ENCODE data around the gene HOXB3.

The HOXB3 gene

DNA sequence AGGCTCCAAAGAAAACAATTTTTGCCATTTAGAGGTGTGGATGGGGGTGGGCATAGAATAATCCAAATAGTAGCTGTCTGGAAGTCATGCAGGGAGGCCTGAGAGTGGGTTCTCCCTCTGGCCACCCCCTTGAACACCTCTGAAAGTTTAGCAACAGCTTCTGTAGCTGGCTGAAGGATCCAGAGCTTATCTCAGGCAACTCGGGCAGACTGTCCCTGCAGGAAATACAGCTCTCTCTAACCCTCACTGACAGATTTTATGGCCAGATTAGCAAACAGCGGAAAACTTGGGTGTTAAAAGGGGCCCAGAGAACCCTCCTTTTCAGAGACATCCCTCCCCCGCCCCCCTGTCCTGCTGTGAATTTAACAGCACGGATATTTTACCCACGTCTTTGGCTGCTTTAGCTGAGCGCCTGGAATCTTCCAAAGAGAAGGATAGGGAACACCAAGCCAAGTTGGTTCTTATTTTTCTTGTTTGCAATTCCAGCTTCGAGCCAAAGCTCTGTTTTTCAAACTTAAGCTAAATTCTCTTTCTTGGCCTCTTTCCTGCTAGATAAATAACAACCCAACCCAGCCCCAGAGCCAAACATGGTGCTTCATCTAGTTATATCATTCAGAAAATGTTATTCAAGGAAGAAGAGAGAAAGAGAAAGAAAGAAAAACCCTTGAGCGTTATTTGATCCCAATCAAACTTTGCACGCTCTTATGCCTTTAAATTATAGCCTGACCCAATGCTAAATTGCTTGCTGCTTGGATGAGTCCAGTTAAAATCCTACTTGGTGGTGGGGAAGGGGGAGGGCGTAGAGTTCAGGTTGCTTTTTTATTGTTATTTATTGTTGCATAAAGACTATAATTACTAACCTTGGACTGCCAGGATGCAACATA, 42.9 kb downstream of the HOXB3 start (continued):
- TF ChIP-seq ZNF394 (tag by site-specific recombination; IDR thresholded peaks at IDR 0.05; ENCODE audit: borderline replicate concordance) (no peak), ZNF302 (tag by site-specific recombination; IDR thresholded peaks at IDR 0.05; ENCODE audit: low read depth) (no peak), ZNF510 (tag by site-specific recombination; IDR thresholded peaks at IDR 0.05; ENCODE audit: insufficient replicate concordance) (no peak), ZNF114 (tag by site-specific recombination; IDR thresholded peaks at IDR 0.05) (no peak), ZNF76 (tag by site-specific recombination; IDR thresholded peaks at IDR 0.05; ENCODE audit: borderline replicate concordance, low read depth) (no peak), ZNF629 (tag by site-specific recombination; IDR thresholded peaks at IDR 0.05) (peak; percentile 38), ZNF747 (tag by site-specific recombination; IDR thresholded peaks at IDR 0.05) (no peak), MEIS1 (CRISPR knock-in tag; IDR thresholded peaks at IDR 0.05; ENCODE audit: borderline replicate concordance) (no peak), ZNF791 (tag by site-specific recombination; IDR thresholded peaks at IDR 0.05) (no peak), ZNF341 (tag by site-specific recombination; IDR thresholded peaks at IDR 0.05; ENCODE audit: low read depth) (peak; percentile 34; the same call in 1 of the 2 replicates), ZFP37 (tag by site-specific recombination; IDR thresholded peaks at IDR 0.05) (0 out of 2 replicates have a peak, but pooled peaks have one; percentile 17), HOXC10 (CRISPR knock-in tag; IDR thresholded peaks at IDR 0.05) (no peak), ZNF626 (tag by site-specific recombination; IDR thresholded peaks at IDR 0.05) (no peak), ZBTB17 (tag by site-specific recombination; IDR thresholded peaks at IDR 0.05) (no peak), ZNF354C (tag by site-specific recombination; IDR thresholded peaks at IDR 0.05; ENCODE audit: borderline replicate concordance, low read depth) (no peak), ZNF24 (tag by site-specific recombination; IDR thresholded peaks at IDR 0.05) (peak; percentile 88)
- TF ChIP-seq, protein P1, sequence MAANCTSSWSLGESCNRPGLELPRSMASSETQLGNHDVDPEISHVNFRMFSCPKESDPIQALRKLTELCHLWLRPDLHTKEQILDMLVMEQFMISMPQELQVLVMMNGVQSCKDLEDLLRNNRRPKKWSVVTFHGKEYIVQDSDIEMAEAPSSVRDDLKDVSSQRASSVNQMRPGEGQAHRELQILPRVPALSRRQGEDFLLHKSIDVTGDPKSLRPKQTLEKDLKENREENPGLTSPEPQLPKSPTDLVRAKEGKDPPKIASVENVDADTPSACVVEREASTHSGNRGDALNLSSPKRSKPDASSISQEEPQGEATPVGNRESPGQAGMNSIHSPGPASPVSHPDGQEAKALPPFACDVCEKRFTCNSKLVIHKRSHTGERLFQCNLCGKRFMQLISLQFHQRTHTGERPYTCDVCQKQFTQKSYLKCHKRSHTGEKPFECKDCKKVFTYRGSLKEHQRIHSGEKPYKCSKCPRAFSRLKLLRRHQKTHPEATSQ (tag by site-specific recombination; IDR thresholded peaks at IDR 0.05) = no peak
- TF ChIP-seq, protein P2, sequence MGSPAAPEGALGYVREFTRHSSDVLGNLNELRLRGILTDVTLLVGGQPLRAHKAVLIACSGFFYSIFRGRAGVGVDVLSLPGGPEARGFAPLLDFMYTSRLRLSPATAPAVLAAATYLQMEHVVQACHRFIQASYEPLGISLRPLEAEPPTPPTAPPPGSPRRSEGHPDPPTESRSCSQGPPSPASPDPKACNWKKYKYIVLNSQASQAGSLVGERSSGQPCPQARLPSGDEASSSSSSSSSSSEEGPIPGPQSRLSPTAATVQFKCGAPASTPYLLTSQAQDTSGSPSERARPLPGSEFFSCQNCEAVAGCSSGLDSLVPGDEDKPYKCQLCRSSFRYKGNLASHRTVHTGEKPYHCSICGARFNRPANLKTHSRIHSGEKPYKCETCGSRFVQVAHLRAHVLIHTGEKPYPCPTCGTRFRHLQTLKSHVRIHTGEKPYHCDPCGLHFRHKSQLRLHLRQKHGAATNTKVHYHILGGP (tag by site-specific recombination; IDR thresholded peaks at IDR 0.05) = no peak
- TF ChIP-seq, protein P3, sequence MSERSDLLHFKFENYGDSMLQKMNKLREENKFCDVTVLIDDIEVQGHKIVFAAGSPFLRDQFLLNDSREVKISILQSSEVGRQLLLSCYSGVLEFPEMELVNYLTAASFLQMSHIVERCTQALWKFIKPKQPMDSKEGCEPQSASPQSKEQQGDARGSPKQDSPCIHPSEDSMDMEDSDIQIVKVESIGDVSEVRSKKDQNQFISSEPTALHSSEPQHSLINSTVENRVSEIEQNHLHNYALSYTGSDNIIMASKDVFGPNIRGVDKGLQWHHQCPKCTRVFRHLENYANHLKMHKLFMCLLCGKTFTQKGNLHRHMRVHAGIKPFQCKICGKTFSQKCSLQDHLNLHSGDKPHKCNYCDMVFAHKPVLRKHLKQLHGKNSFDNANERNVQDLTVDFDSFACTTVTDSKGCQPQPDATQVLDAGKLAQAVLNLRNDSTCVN (tag by site-specific recombination; optimal IDR thresholded peaks at IDR 0.05) = no peak
- TF ChIP-seq, protein P4, sequence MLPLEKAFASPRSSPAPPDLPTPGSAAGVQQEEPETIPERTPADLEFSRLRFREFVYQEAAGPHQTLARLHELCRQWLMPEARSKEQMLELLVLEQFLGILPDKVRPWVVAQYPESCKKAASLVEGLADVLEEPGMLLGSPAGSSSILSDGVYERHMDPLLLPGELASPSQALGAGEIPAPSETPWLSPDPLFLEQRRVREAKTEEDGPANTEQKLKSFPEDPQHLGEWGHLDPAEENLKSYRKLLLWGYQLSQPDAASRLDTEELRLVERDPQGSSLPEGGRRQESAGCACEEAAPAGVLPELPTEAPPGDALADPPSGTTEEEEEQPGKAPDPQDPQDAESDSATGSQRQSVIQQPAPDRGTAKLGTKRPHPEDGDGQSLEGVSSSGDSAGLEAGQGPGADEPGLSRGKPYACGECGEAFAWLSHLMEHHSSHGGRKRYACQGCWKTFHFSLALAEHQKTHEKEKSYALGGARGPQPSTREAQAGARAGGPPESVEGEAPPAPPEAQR (tag by site-specific recombination; IDR thresholded peaks at IDR 0.05) = no peak
- TF ChIP-seq, protein P5, sequence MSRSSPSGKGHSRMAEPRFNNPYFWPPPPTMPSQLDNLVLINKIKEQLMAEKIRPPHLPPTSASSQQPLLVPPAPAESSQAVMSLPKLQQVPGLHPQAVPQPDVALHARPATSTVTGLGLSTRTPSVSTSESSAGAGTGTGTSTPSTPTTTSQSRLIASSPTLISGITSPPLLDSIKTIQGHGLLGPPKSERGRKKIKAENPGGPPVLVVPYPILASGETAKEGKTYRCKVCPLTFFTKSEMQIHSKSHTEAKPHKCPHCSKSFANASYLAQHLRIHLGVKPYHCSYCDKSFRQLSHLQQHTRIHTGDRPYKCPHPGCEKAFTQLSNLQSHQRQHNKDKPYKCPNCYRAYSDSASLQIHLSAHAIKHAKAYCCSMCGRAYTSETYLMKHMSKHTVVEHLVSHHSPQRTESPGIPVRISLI (tag by site-specific recombination; IDR thresholded peaks at IDR 0.05) = no peak
- TF ChIP-seq, protein P6, sequence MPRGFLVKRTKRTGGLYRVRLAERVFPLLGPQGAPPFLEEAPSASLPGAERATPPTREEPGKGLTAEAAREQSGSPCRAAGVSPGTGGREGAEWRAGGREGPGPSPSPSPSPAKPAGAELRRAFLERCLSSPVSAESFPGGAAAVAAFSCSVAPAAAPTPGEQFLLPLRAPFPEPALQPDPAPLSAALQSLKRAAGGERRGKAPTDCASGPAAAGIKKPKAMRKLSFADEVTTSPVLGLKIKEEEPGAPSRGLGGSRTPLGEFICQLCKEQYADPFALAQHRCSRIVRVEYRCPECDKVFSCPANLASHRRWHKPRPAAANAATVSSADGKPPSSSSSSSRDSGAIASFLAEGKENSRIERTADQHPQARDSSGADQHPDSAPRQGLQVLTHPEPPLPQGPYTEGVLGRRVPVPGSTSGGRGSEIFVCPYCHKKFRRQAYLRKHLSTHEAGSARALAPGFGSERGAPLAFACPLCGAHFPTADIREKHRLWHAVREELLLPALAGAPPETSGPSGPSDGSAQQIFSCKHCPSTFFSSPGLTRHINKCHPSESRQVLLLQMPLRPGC (tag by site-specific recombination; IDR thresholded peaks at IDR 0.05) = peak; percentile 82
- TF ChIP-seq, protein P7, sequence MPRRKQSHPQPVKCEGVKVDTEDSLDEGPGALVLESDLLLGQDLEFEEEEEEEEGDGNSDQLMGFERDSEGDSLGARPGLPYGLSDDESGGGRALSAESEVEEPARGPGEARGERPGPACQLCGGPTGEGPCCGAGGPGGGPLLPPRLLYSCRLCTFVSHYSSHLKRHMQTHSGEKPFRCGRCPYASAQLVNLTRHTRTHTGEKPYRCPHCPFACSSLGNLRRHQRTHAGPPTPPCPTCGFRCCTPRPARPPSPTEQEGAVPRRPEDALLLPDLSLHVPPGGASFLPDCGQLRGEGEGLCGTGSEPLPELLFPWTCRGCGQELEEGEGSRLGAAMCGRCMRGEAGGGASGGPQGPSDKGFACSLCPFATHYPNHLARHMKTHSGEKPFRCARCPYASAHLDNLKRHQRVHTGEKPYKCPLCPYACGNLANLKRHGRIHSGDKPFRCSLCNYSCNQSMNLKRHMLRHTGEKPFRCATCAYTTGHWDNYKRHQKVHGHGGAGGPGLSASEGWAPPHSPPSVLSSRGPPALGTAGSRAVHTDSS (tag by site-specific recombination; IDR thresholded peaks at IDR 0.05) = no peak
- TF ChIP-seq, protein P8, sequence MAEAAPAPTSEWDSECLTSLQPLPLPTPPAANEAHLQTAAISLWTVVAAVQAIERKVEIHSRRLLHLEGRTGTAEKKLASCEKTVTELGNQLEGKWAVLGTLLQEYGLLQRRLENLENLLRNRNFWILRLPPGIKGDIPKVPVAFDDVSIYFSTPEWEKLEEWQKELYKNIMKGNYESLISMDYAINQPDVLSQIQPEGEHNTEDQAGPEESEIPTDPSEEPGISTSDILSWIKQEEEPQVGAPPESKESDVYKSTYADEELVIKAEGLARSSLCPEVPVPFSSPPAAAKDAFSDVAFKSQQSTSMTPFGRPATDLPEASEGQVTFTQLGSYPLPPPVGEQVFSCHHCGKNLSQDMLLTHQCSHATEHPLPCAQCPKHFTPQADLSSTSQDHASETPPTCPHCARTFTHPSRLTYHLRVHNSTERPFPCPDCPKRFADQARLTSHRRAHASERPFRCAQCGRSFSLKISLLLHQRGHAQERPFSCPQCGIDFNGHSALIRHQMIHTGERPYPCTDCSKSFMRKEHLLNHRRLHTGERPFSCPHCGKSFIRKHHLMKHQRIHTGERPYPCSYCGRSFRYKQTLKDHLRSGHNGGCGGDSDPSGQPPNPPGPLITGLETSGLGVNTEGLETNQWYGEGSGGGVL (tag by site-specific recombination; IDR thresholded peaks at IDR 0.05) = peak; percentile 89
- TF ChIP-seq, protein P9, sequence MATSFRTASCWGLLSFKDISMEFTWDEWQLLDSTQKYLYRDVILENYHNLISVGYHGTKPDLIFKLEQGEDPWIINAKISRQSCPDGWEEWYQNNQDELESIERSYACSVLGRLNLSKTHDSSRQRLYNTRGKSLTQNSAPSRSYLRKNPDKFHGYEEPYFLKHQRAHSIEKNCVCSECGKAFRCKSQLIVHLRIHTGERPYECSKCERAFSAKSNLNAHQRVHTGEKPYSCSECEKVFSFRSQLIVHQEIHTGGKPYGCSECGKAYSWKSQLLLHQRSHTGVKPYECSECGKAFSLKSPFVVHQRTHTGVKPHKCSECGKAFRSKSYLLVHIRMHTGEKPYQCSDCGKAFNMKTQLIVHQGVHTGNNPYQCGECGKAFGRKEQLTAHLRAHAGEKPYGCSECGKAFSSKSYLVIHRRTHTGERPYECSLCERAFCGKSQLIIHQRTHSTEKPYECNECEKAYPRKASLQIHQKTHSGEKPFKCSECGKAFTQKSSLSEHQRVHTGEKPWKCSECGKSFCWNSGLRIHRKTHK (tag by site-specific recombination; IDR thresholded peaks at IDR 0.05) = no peak

Measured in HEK293 (cell line).